Mesenchymal stem cell (in vitro differentiated cells and primary cell): ENCODE measurements around the gene CSPG4.
A peak's percentile ranks its signal among the peaks of the same experiment; 100 is the strongest.

Experiments
- DNase-seq: peaks from one replicate; pipeline ENCODE4 v3.0.0-alpha.2; 2013
- H2AFZ ChIP-seq: one replicate; pipeline ENCODE4 v1.6.1; 2013; ENCODE audit warnings: low read depth, mild to moderate bottlenecking, control low read depth, inconsistent platforms, low read length, moderate library complexity
- H2AK5ac ChIP-seq: 2 replicates; pipeline ENCODE4 v1.6.1; 2013; ENCODE audit warnings: low read length, moderate library complexity, mild to moderate bottlenecking, inconsistent platforms; ENCODE audit not compliant: severe bottlenecking
- H2BK120ac ChIP-seq: one replicate; pipeline ENCODE4 v1.6.1; 2013; ENCODE audit warnings: low read depth, mild to moderate bottlenecking, inconsistent platforms, low read length, moderate library complexity
- H2BK12ac ChIP-seq, 2 experiments: one replicate each; pipeline ENCODE4 v1.6.1; 2013; ENCODE audit warnings: inconsistent platforms in 2 of 2, low read length in 2 of 2, mild to moderate bottlenecking in 2 of 2, moderate library complexity in 2 of 2, control low read depth in 1 of 2
- H2BK15ac ChIP-seq: one replicate; pipeline ENCODE4 v1.6.1; 2013; ENCODE audit warnings: mild to moderate bottlenecking, low read depth, inconsistent platforms; ENCODE audit not compliant: poor library complexity, severe bottlenecking
- H2BK5ac ChIP-seq: 2 replicates; pipeline ENCODE4 v1.6.1; 2013; ENCODE audit warnings: low read depth, mild to moderate bottlenecking, low read length, control low read depth, inconsistent platforms; ENCODE audit not compliant: poor library complexity, severe bottlenecking
- H3K14ac ChIP-seq, 2 experiments: one replicate each; pipeline ENCODE4 v1.6.1; 2013; ENCODE audit warnings: inconsistent platforms in 2 of 2, low read length in 2 of 2, control low read depth in 1 of 2, mild to moderate bottlenecking in 1 of 2, moderate library complexity in 1 of 2
- H3K18ac ChIP-seq, 2 experiments: one replicate each; pipeline ENCODE4 v1.6.1; 2013; ENCODE audit warnings: inconsistent platforms in 2 of 2, low read length in 2 of 2, control low read depth in 1 of 2, low read depth in 1 of 2, mild to moderate bottlenecking in 1 of 2
- H3K23ac ChIP-seq, 2 experiments: one replicate each; pipeline ENCODE4 v1.6.1; 2013; ENCODE audit warnings: inconsistent platforms in 2 of 2, low read length in 2 of 2, mild to moderate bottlenecking in 2 of 2, moderate library complexity in 2 of 2, control low read depth in 1 of 2
- H3K27ac ChIP-seq: 2 replicates; pipeline ENCODE4 v1.5.1; 2013; ENCODE audit warnings: mild to moderate bottlenecking, moderate library complexity, low read length, control low read depth, inconsistent platforms; ENCODE audit not compliant: poor library complexity, severe bottlenecking
- H3K27me3 ChIP-seq, 2 experiments: 2 replicates each; pipeline versions ENCODE4 v1.6.1 to v1.7.0; 2013; ENCODE audit warnings: low read length in 2 of 2, mild to moderate bottlenecking in 2 of 2, moderate library complexity in 2 of 2, control low read depth in 1 of 2, inconsistent platforms in 1 of 2; ENCODE audit not compliant: control insufficient read depth in 1 of 2, insufficient read depth in 1 of 2
- H3K36me3 ChIP-seq, 2 experiments: 2 replicates each; pipeline versions ENCODE4 v1.6.1 to v1.7.0; 2013; ENCODE audit warnings: low read length in 2 of 2, control low read depth in 1 of 2, inconsistent platforms in 1 of 2, low read depth in 1 of 2, mild to moderate bottlenecking in 1 of 2; ENCODE audit not compliant: insufficient read depth in 2 of 2, control insufficient read depth in 1 of 2
- H3K4ac ChIP-seq, 2 experiments: one replicate each; pipeline ENCODE4 v1.6.1; 2013; ENCODE audit warnings: inconsistent platforms in 2 of 2, low read length in 2 of 2, mild to moderate bottlenecking in 2 of 2, moderate library complexity in 2 of 2, control low read depth in 1 of 2, low read depth in 1 of 2
- H3K4me1 ChIP-seq: 2 replicates; pipeline ENCODE4 v1.6.1; 2013; ENCODE audit warnings: low read depth, low read length, control low read depth; ENCODE audit not compliant: control insufficient read depth, insufficient read depth
- H3K4me2 ChIP-seq: 2 replicates; pipeline ENCODE4 v1.6.1; 2013; ENCODE audit warnings: low read length, mild to moderate bottlenecking, inconsistent platforms; ENCODE audit not compliant: poor library complexity, severe bottlenecking
- H3K4me3 ChIP-seq, 2 experiments: 2 replicates each; pipeline versions ENCODE4 v1.5.1 to v1.7.0; 2013; ENCODE audit warnings: low read length in 2 of 2, mild to moderate bottlenecking in 2 of 2, control low read depth in 1 of 2, low read depth in 1 of 2; ENCODE audit not compliant: insufficient read depth in 1 of 2
- H3K79me1 ChIP-seq: replicated peaks from 2 replicates; pipeline ENCODE4 v1.6.1; 2013; ENCODE audit warnings: mild to moderate bottlenecking, control low read depth, low read length, inconsistent platforms; ENCODE audit not compliant: poor library complexity, severe bottlenecking
- H3K9ac ChIP-seq: 2 replicates; pipeline ENCODE4 v1.7.0; 2013; ENCODE audit warnings: mild to moderate bottlenecking, low read length, moderate library complexity
- H3K9me3 ChIP-seq: 2 replicates; pipeline ENCODE4 v1.7.0; 2013; ENCODE audit warnings: mild to moderate bottlenecking, low read length; ENCODE audit not compliant: control insufficient read depth
- H4K8ac ChIP-seq: one replicate; pipeline ENCODE4 v1.6.1; 2013; ENCODE audit warnings: inconsistent platforms, mild to moderate bottlenecking, low read length, moderate library complexity
- H4K91ac ChIP-seq: one replicate; pipeline ENCODE4 v1.6.1; 2013; ENCODE audit warnings: mild to moderate bottlenecking, low read length, inconsistent platforms
- WGBS: methylation state at CpG from one replicate; pipeline ENCODE4 v1.1.7; 2013; ENCODE audit warnings: mixed read lengths; 5-methylcytosine and 5-hydroxymethylcytosine counted together

CSPG4 gene

GRCh38 chr15:75671730-75672602 lies 40.7 kb downstream of the CSPG4 start:
- peaks cover 16% of the 10 kb centered on the region for H3K79me1 ChIP-seq
- H4K8ac ChIP-seq: peak overlapping the region; percentile 80
- H2BK12ac ChIP-seq: peak overlapping the region; percentile 82 to 100
- no peak overlapping the region for H3K4me3 ChIP-seq
- H3K4me2 ChIP-seq: no peak overlapping the region
- peak overlapping the region in 1 of 2 experiments; percentile 84 for H3K23ac ChIP-seq
- H2BK120ac ChIP-seq: no peak overlapping the region
- peak overlapping the region; percentile 40 for H2BK5ac ChIP-seq
- H3K9me3 ChIP-seq: no peaks in the 10 kb centered on the region
- H3K9ac ChIP-seq: no peak overlapping the region
- 79% methylated on average over 11 of the region's 11 CpGs for WGBS
- H3K14ac ChIP-seq: peak overlapping the region in 1 of 2 experiments; percentile 83
- no peak overlapping the region for H2AFZ ChIP-seq
- peak overlapping the region; percentile 91 for H4K91ac ChIP-seq
- peak overlapping the region; percentile 74 to 96 for H3K18ac ChIP-seq
- H3K4ac ChIP-seq: peak overlapping the region; percentile 7 to 14
- H2AK5ac ChIP-seq: peak overlapping the region; percentile 27
- no peak for DNase-seq
- H3K27me3 ChIP-seq: no peaks in the 10 kb centered on the region
- H3K36me3 ChIP-seq: peaks cover 4 to 19% of the 10 kb centered on the region in 2 experiments
- peaks cover 58% of the 10 kb centered on the region for H3K4me1 ChIP-seq
- H3K27ac ChIP-seq: peak overlapping the region; percentile 96
- H2BK15ac ChIP-seq: peak overlapping the region; percentile 78

GRCh38 chr15:75669879-75670212 lies 42.8 kb downstream of the CSPG4 start:
- Histone ChIP-seq H2BK5ac (no peak overlapping the region), H3K4ac (no peak overlapping the region), H2BK15ac (peak overlapping the region; percentile 92), H3K4me2 (no peak overlapping the region), H2BK120ac (no peak overlapping the region), H2AFZ (no peak overlapping the region), H3K4me3 (no peak overlapping the region), H3K79me1 (peaks cover 10% of the 10 kb centered on the region), H4K91ac (peak overlapping the region; percentile 72), H3K4me1 (peaks cover 63% of the 10 kb centered on the region), H3K14ac (no peak overlapping the region), H3K27ac (no peak overlapping the region), H3K18ac (peak overlapping the region; percentile 49 to 70), H3K9me3 (no peaks in the 10 kb centered on the region), H3K27me3 (no peaks in the 10 kb centered on the region), H4K8ac (no peak overlapping the region), H3K9ac (no peak overlapping the region), H3K23ac (no peak overlapping the region), H3K36me3 (no peaks in the 10 kb centered on the region), H2BK12ac (peak overlapping the region; percentile 29 to 95), H2AK5ac (peak overlapping the region; percentile 85)
- DNase-seq: no peak
- 91% methylated on average over 6 of the region's 6 CpGs for WGBS

- 76% methylated on average over 13 of the region's 14 CpGs for whole genome bisulfite sequencing
Observed at GRCh38 chr15:75669191-75669878, 43.3 kb downstream of the CSPG4 start.

More at GRCh38 chr15:75669191-75669878, 43.3 kb downstream of the CSPG4 start:
- peak overlapping the region in 1 of 2 experiments; percentile 14 for H3K23ac ChIP-seq
- DNase-seq: no peak
- H3K36me3 ChIP-seq: peaks cover 0 to 3% of the 10 kb centered on the region in 2 experiments
- H4K8ac ChIP-seq: peak overlapping the region; percentile 66
- no peak overlapping the region for H2BK5ac ChIP-seq
- H3K18ac ChIP-seq: peak overlapping the region; percentile 46 to 67
- no peak overlapping the region for H3K9ac ChIP-seq
- H2BK12ac ChIP-seq: peak overlapping the region; percentile 87 to 90
- no peak overlapping the region for H3K4me2 ChIP-seq
- H3K27ac ChIP-seq: no peak overlapping the region
- peaks cover 62% of the 10 kb centered on the region for H3K4me1 ChIP-seq
- H3K4me3 ChIP-seq: no peak overlapping the region
- peak overlapping the region; percentile 73 for H2BK15ac ChIP-seq
- peak overlapping the region in 1 of 2 experiments; percentile 70 for H3K14ac ChIP-seq
- H2AFZ ChIP-seq: no peak overlapping the region
- H4K91ac ChIP-seq: peak overlapping the region; percentile 87
- H3K4ac ChIP-seq: peak overlapping the region; percentile 58 to 60
- H3K79me1 ChIP-seq: peaks cover 15% of the 10 kb centered on the region
- peak overlapping the region; percentile 85 for H2AK5ac ChIP-seq
- H2BK120ac ChIP-seq: peak overlapping the region; percentile 56
- H3K9me3 ChIP-seq: no peaks in the 10 kb centered on the region
- no peaks in the 10 kb centered on the region for H3K27me3 ChIP-seq
